Parathyroid adenoma (tissue), 2 donors: ENCODE results near the gene PPARGC1A.
A peak's percentile ranks its signal among the peaks of the same experiment; 100 is the strongest.

Experiments used
- H2AFZ ChIP-seq: fragments of 300-600 bp; sonication (generic); one replicate; pipeline ENCODE4 v1.7.0; 2017; ENCODE audit warnings: antibody characterized with exemption, mild to moderate bottlenecking
- H3K27ac ChIP-seq: fragments of 300-600 bp; sonication (generic); one replicate; pipeline ENCODE4 v1.7.0; 2017
- H3K27me3 ChIP-seq: fragments of 300-600 bp; sonication (generic); one replicate; pipeline ENCODE4 v1.7.0; 2017; ENCODE audit warnings: low read length; ENCODE audit not compliant: control insufficient read depth, insufficient read depth
- H3K36me3 ChIP-seq: fragments of 300-600 bp; sonication (generic); one replicate; pipeline ENCODE4 v1.7.0; 2017; ENCODE audit warnings: low read length; ENCODE audit not compliant: control insufficient read depth, insufficient read depth
- H3K4me1 ChIP-seq: fragments of 300-600 bp; sonication (generic); one replicate; pipeline ENCODE4 v1.7.0; 2017; ENCODE audit warnings: control low read depth
- H3K4me2 ChIP-seq: fragments of 300-600 bp; sonication (generic); one replicate; pipeline ENCODE4 v1.7.0; 2017; ENCODE audit warnings: low read length
- H3K4me3 ChIP-seq: fragments of 300-600 bp; sonication (generic); one replicate; pipeline ENCODE4 v1.7.0; 2017; ENCODE audit warnings: low read depth, low read length
- H3K79me2 ChIP-seq: fragments of 300-600 bp; sonication (generic); one replicate; pipeline ENCODE4 v1.7.0; 2017; ENCODE audit warnings: control low read depth
- H3K9ac ChIP-seq: fragments of 300-600 bp; sonication (generic); one replicate; pipeline ENCODE4 v1.7.0; 2017; ENCODE audit warnings: mild to moderate bottlenecking
- H3K9me3 ChIP-seq: fragments of 300-600 bp; sonication (generic); one replicate; pipeline ENCODE4 v1.7.0; 2017; ENCODE audit warnings: low read length; ENCODE audit not compliant: control insufficient read depth
- TF ChIP-seq, protein P1 (sequence below): fragments of 300-600 bp; sonication (generic); IDR thresholded peaks from one replicate; pipeline ENCODE4 v1.7.0; 2017; ENCODE audit warnings: antibody characterized with exemption, mild to moderate bottlenecking
- donor health status: primary hyperparathyroidism.

PPARGC1A gene

DNA sequence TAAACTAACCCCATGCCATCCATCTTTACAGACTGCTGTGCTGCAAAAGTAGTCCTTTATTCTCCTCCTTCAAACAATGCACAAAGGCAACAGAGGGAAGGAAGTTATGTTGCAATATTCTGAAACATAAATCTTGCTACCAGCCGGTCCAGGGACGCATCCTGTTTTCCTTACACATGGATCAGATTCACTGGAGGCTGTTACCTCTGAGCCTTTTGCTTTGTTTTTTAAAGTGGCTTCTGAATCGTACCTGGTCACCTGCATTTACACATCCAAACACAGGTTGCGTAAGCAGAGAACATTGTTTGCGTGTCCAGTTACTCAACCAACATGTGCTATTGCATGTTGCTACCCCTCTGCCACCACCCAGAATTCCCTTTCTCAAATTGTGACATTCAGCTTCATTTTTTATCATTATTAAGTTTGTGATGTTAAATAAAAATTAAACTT is 8.8 kb downstream of the PPARGC1A start:
- Histone ChIP-seq H3K4me2 (peak overlapping the region; percentile 70), H2AFZ (no peak overlapping the region), H3K36me3 (no peaks in the 10 kb centered on the region), H3K27me3 (no peaks in the 10 kb centered on the region), H3K4me1 (peaks cover 31% of the 10 kb centered on the region), H3K9me3 (no peaks in the 10 kb centered on the region), H3K9ac (no peak overlapping the region), H3K27ac (peak overlapping the region; percentile 93), H3K79me2 (no peaks in the 10 kb centered on the region), H3K4me3 (peak overlapping the region; percentile 36)
- TF ChIP-seq, protein P1, sequence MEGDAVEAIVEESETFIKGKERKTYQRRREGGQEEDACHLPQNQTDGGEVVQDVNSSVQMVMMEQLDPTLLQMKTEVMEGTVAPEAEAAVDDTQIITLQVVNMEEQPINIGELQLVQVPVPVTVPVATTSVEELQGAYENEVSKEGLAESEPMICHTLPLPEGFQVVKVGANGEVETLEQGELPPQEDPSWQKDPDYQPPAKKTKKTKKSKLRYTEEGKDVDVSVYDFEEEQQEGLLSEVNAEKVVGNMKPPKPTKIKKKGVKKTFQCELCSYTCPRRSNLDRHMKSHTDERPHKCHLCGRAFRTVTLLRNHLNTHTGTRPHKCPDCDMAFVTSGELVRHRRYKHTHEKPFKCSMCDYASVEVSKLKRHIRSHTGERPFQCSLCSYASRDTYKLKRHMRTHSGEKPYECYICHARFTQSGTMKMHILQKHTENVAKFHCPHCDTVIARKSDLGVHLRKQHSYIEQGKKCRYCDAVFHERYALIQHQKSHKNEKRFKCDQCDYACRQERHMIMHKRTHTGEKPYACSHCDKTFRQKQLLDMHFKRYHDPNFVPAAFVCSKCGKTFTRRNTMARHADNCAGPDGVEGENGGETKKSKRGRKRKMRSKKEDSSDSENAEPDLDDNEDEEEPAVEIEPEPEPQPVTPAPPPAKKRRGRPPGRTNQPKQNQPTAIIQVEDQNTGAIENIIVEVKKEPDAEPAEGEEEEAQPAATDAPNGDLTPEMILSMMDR, result no peak

DNA sequence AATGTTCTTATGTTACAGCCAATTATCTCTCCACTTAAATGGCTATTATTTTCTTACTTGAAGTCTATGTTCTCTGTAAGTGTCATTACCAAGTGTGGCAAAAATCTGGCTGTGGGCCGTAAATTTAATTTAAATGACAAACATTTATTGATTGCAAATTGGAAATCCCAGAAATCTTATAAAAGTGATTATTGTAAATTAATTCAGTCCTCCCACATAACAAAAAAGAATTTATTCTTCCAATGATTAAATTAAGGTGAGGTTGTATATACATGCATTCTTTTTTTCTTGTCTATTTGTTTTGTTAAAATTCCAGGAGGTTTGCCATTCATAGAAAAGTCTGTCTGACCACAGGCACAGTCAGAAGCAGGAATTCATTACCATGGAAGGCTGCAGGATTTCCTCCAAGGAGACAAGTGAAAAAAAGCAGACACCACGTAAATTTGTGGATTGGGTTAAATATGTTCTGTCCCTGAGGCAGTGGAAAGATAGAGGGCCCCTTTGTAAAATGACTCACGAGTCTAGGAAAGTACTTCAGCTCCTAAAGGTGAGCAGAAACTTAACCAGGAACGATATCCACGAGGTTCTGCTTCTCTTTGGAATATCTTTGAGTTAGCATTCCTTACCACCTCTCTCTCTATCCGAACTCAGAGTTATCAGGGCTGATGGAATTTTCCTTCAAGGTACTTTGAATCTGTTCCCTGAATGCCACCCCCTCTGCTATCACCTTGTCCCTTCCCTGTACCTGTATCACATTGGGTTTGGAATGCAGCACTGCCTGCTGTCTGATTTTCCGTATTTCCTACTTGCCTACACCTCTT is 10.7 kb downstream of the PPARGC1A start:
- peak overlapping the region; percentile 70 for H3K4me2 ChIP-seq
- no peak overlapping the region for H2AFZ ChIP-seq
- no peaks in the 10 kb centered on the region for H3K36me3 ChIP-seq
- H3K4me1 ChIP-seq, result peaks cover 34% of the 10 kb centered on the region
- peaks cover 3% of the 10 kb centered on the region for H3K79me2 ChIP-seq
- peak overlapping the region; percentile 36 for H3K4me3 ChIP-seq
- H3K9me3 ChIP-seq, result no peaks in the 10 kb centered on the region
- H3K9ac ChIP-seq, result no peak overlapping the region
- H3K27me3 ChIP-seq, result no peaks in the 10 kb centered on the region
- TF ChIP-seq, protein P1, result no peak
- peak overlapping the region; percentile 93 for H3K27ac ChIP-seq

DNA sequence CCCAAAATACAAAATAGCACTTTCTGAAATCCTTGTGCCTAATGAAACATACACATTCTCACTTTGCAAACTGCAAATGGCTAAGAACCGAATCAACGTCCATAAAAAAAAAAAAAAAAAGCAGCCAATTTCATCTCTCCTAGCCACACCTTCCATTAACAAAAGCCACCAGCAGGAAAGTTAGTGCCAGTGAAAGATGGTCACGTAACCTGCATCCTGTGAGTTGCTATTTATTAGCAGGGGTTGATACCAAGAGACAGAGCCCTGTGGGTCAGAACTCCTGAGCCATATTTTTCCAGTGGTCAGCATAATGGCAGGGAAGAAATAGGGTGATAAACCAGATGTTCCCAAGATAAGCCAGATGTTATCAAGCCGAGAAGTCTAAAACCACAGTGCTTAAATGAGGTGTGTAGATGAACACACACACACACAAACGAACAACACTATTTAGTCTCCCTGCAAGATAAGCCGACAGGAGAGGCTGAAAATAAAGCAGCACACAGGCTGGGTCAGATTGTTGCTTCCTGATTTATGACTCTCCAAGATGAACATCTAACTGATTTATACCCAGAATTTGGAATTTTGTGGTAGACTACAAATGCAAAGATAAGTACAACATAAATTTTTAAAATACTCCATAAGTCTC is 11.5 kb downstream of the PPARGC1A start:
- peak overlapping the region; percentile 93 for H3K27ac ChIP-seq
- H3K79me2 ChIP-seq, result peaks cover 3% of the 10 kb centered on the region
- TF ChIP-seq, protein P1, result no peak
- H3K4me2 ChIP-seq, result peak overlapping the region; percentile 70
- no peaks in the 10 kb centered on the region for H3K36me3 ChIP-seq
- H3K4me1 ChIP-seq, result peaks cover 36% of the 10 kb centered on the region
- H3K4me3 ChIP-seq, result peak overlapping the region; percentile 36
- H3K27me3 ChIP-seq, result no peaks in the 10 kb centered on the region
- no peak overlapping the region for H2AFZ ChIP-seq
- H3K9ac ChIP-seq, result no peak overlapping the region
- no peaks in the 10 kb centered on the region for H3K9me3 ChIP-seq

DNA sequence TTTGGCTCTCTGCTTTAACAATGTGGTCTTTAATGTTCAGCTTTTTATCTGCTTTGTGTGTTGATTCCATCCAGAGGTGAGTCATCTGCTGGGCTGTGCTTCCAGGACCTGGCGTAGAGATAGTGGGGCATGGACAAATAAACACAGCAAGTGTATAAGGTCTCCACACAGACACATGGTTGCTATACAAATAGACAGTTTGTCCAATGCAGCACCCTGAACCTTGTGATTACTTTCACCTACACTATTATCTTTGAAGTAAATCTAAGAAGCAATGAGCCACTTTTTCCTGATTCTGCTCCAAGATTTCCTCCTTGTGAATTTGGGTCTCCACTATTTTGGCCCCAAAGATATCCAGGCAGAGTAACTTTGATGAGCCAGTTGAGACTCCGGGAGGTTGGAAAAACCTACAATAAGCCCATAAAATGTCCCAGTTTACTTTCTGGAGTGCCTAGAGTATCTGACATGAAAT is 12.1 kb downstream of the PPARGC1A start:
- H3K9me3 ChIP-seq, result no peaks in the 10 kb centered on the region
- no peaks in the 10 kb centered on the region for H3K36me3 ChIP-seq
- H3K79me2 ChIP-seq, result peaks cover 3% of the 10 kb centered on the region
- H2AFZ ChIP-seq, result no peak overlapping the region
- peak overlapping the region; percentile 93 for H3K27ac ChIP-seq
- peaks cover 36% of the 10 kb centered on the region for H3K4me1 ChIP-seq
- no peak overlapping the region for H3K9ac ChIP-seq
- no peaks in the 10 kb centered on the region for H3K27me3 ChIP-seq
- H3K4me3 ChIP-seq, result peak overlapping the region; percentile 36
- H3K4me2 ChIP-seq, result peak overlapping the region; percentile 63
- TF ChIP-seq, protein P1, result no peak
